Neutrophil (primary cell): ENCODE data around the gene CLCN2.

Source experiments
- H3K27ac ChIP-seq: fragments of 200-600 bp; sonication (generic); 2 replicates; pipeline ENCODE4 v1.5.1; 2016; ENCODE audit warnings: mild to moderate bottlenecking, moderate library complexity
- H3K27me3 ChIP-seq: fragments of 200-600 bp; sonication (generic); 2 replicates; pipeline ENCODE4 v1.6.0; 2016; ENCODE audit warnings: mild to moderate bottlenecking
- H3K36me3 ChIP-seq: fragments of 200-600 bp; sonication (generic); 2 replicates; pipeline ENCODE4 v1.5.1; 2017
- H3K4me1 ChIP-seq, 2 experiments: fragments of 200-600 bp in 1 of 2; sonication (generic) in 1 of 2; 1 replicate in 1 of 2; 2 replicates in 1 of 2; pipeline versions ENCODE4 v1.5.1 to v1.6.1; 2013 to 2016; ENCODE audit warnings: low read depth in 1 of 2, low read length in 1 of 2, mild to moderate bottlenecking in 1 of 2, moderate library complexity in 1 of 2; ENCODE audit not compliant: control insufficient read depth in 1 of 2, insufficient read depth in 1 of 2
- H3K4me3 ChIP-seq, 2 experiments: fragments of 200-600 bp in 1 of 2; sonication (generic) in 1 of 2; 1 replicate in 1 of 2; 2 replicates in 1 of 2; pipeline ENCODE4 v1.5.1; 2013 to 2016; ENCODE audit warnings: low read depth in 1 of 2, low read length in 1 of 2, mild to moderate bottlenecking in 1 of 2, moderate library complexity in 1 of 2
- H3K9me3 ChIP-seq: fragments of 200-600 bp; sonication (generic); 2 replicates; pipeline ENCODE4 v1.5.1; 2016
- CTCF ChIP-seq: fragments of 200-600 bp; sonication (generic); IDR thresholded peaks from 2 replicates; pipeline ENCODE4 v1.5.1; 2016; ENCODE audit warnings: antibody characterized with exemption

CLCN2 gene

GRCh38 chr3:184352149-184352785, 9.1 kb downstream of the CLCN2 start:
- Histone ChIP-seq H3K4me3 (no peak overlapping the region), H3K4me1 (no peaks in the 10 kb centered on the region), H3K36me3 (no peaks in the 10 kb centered on the region), H3K9me3 (no peaks in the 10 kb centered on the region), H3K27ac (no peak overlapping the region), H3K27me3 (no peaks in the 10 kb centered on the region)
- no peak for TF ChIP-seq CTCF

- H3K27me3 ChIP-seq: no peaks in the 10 kb centered on the region
- H3K36me3 ChIP-seq: no peaks in the 10 kb centered on the region
- H3K4me3 ChIP-seq: no peak overlapping the region
- H3K4me1 ChIP-seq: no peaks in the 10 kb centered on the region
- H3K9me3 ChIP-seq: no peaks in the 10 kb centered on the region
- no peak for TF ChIP-seq CTCF
- no peak overlapping the region for H3K27ac ChIP-seq
Measured at GRCh38 chr3:184351511-184352148, 9.8 kb downstream of the CLCN2 start.

- Histone ChIP-seq H3K36me3 (no peaks in the 10 kb centered on the region), H3K4me1 (no peaks in the 10 kb centered on the region), H3K4me3 (no peak overlapping the region), H3K27me3 (no peaks in the 10 kb centered on the region), H3K9me3 (no peaks in the 10 kb centered on the region), H3K27ac (no peak overlapping the region)
- TF ChIP-seq CTCF: no peak
Measured at GRCh38 chr3:184350618-184351017, 10.8 kb downstream of the CLCN2 start.

- Histone ChIP-seq H3K4me1 (no peaks in the 10 kb centered on the region), H3K36me3 (peaks cover 4% of the 10 kb centered on the region), H3K27me3 (no peaks in the 10 kb centered on the region), H3K4me3 (no peak overlapping the region), H3K9me3 (no peaks in the 10 kb centered on the region), H3K27ac (no peak overlapping the region)
- TF ChIP-seq CTCF: no peak
Measured at GRCh38 chr3:184349563-184350470, 11.6 kb downstream of the CLCN2 start.

- Histone ChIP-seq H3K9me3 (no peaks in the 10 kb centered on the region), H3K27ac (no peak overlapping the region), H3K4me3 (no peak overlapping the region), H3K27me3 (no peaks in the 10 kb centered on the region), H3K36me3 (peaks cover 19% of the 10 kb centered on the region), H3K4me1 (no peaks in the 10 kb centered on the region)
- no peak for TF ChIP-seq CTCF
Measured at GRCh38 chr3:184348057-184348382, 13.4 kb downstream of the CLCN2 start.
